Lower leg skin (tissue), 3 donors: Measurements from ENCODE around the gene FCGR3A.

ENCODE experiments used
- POLR2A ChIP-seq, 2 donors: fragments of 450-650 bp; IDR thresholded peaks; one replicate each; pipeline ENCODE4 v1.6.1; 2016 to 2017; ENCODE audit warnings: antibody characterized with exemption in 2 of 2, mild to moderate bottlenecking in 1 of 2, moderate library complexity in 1 of 2
- TF ChIP-seq, protein P1 (sequence below), 3 donors: fragments of 450-650 bp; IDR thresholded peaks; one replicate each; pipeline ENCODE4 v1.5.1; 2016; ENCODE audit warnings: antibody characterized with exemption in 3 of 3, mild to moderate bottlenecking in 3 of 3, moderate library complexity in 2 of 3

DNA sequence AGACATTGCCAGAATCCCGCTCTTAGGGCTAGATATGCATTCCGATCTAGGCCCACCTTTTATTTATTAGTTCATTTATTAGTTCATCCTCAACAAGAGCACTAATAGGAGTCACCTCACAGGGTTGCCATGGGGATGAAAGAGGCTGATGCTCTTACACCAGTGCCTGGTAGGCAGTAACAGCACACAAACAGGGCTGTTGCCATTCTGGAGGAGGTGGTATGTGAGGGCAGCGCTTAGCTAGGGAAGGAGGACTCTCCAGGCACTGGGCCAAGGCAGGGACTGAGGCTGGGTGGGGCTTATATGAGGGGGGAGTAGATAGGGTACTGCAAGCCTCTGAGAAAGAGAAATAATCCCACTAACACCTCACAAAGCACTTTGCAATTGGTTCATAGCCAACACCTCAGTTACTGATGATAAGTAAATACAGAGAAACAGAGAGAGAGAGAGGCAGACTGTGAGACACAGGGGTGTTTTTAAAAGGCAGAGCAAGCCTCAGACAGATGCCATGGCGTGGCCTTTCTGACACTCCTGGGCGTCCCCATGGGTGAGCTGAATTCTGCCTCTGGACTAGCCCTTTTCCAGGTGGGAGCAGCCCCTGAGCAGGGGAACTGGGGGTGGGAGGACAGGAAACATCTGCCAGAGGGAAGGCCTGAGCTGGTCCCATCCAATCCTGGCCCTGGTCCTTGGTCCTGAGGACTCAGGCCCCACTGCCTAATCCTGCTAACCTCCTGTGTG lies 38.4 kb downstream of the FCGR3A start:
- TF ChIP-seq, protein P1, sequence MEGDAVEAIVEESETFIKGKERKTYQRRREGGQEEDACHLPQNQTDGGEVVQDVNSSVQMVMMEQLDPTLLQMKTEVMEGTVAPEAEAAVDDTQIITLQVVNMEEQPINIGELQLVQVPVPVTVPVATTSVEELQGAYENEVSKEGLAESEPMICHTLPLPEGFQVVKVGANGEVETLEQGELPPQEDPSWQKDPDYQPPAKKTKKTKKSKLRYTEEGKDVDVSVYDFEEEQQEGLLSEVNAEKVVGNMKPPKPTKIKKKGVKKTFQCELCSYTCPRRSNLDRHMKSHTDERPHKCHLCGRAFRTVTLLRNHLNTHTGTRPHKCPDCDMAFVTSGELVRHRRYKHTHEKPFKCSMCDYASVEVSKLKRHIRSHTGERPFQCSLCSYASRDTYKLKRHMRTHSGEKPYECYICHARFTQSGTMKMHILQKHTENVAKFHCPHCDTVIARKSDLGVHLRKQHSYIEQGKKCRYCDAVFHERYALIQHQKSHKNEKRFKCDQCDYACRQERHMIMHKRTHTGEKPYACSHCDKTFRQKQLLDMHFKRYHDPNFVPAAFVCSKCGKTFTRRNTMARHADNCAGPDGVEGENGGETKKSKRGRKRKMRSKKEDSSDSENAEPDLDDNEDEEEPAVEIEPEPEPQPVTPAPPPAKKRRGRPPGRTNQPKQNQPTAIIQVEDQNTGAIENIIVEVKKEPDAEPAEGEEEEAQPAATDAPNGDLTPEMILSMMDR (IDR thresholded peaks at IDR 0.05), result no peak
- TF ChIP-seq POLR2A (IDR thresholded peaks at IDR 0.05), result no peak
